SU-DHL-6 (cell line): ENCODE measurements around the gene RYR2.

Experiments
- H2AFZ ChIP-seq: fragments of 200-600 bp; sonication (generic); 2 replicates; pipeline ENCODE4 v1.6.1; 2014; ENCODE audit warnings: low read depth, mild to moderate bottlenecking, moderate library complexity, mixed read lengths, antibody characterized with exemption, low read length; ENCODE audit not compliant: severe bottlenecking
- H3F3A ChIP-seq: fragments of 200-600 bp; shearing (Covaris generic); 2 replicates; pipeline ENCODE4 v1.6.0; 2016; ENCODE audit warnings: antibody characterized with exemption, mild to moderate bottlenecking; ENCODE audit not compliant: insufficient read depth
- H3K27ac ChIP-seq: fragments of 200-600 bp; sonication (generic); 2 replicates; pipeline ENCODE4 v1.5.1; 2016; ENCODE audit warnings: low read depth, mild to moderate bottlenecking, low read length, moderate library complexity, mixed read lengths
- H3K27me3 ChIP-seq: fragments of 200-600 bp; sonication (generic), shearing (Covaris generic); 2 replicates; pipeline ENCODE4 v1.6.0; 2014; ENCODE audit warnings: mild to moderate bottlenecking, low read length
- H3K36me3 ChIP-seq: fragments of 200-600 bp; sonication (generic); 2 replicates; pipeline ENCODE4 v1.6.1; 2014; ENCODE audit warnings: mild to moderate bottlenecking, low read length, mixed read lengths
- H3K4me2 ChIP-seq: fragments of 300-600, 200-600 bp; shearing (Covaris generic), sonication (generic); 2 replicates; pipeline ENCODE4 v1.6.0; 2014; ENCODE audit warnings: low read length, low read depth, mild to moderate bottlenecking; ENCODE audit not compliant: poor library complexity, severe bottlenecking
- H3K4me3 ChIP-seq: fragments of 200-600 bp; sonication (generic); 2 replicates; pipeline ENCODE4 v1.5.1; 2014; ENCODE audit warnings: antibody characterized with exemption, low read length, mild to moderate bottlenecking, mixed read lengths; ENCODE audit not compliant: insufficient read depth, poor library complexity, severe bottlenecking
- H3K79me2 ChIP-seq: fragments of 200-600 bp; sonication (generic); 2 replicates; pipeline ENCODE4 v1.6.1; 2014; ENCODE audit warnings: mild to moderate bottlenecking, low read length, moderate library complexity; ENCODE audit not compliant: insufficient read depth
- H3K9ac ChIP-seq: fragments of 200-600 bp; sonication (generic); 2 replicates; pipeline ENCODE4 v1.7.0; 2014; ENCODE audit warnings: mild to moderate bottlenecking, low read length
- H3K9me2 ChIP-seq: fragments of 200-600 bp; sonication (generic); replicated peaks from 2 replicates; pipeline ENCODE4 v1.6.1; 2014; ENCODE audit warnings: low read length; ENCODE audit not compliant: insufficient read depth
- H3K9me3 ChIP-seq: fragments of 200-600 bp; sonication (generic); 2 replicates; pipeline ENCODE4 v1.6.1; 2014; ENCODE audit warnings: low read length, mixed read lengths; ENCODE audit not compliant: insufficient read depth
- H4K20me1 ChIP-seq: fragments of 200-600 bp; sonication (generic); 2 replicates; pipeline ENCODE4 v1.6.1; 2014; ENCODE audit warnings: low read depth, mild to moderate bottlenecking, antibody characterized with exemption, low read length, moderate library complexity, mixed read lengths
- EZH2phosphoT487 ChIP-seq: fragments of 200-600 bp; sonication (generic), shearing (Covaris generic); conservative IDR thresholded peaks from 2 replicates; pipeline ENCODE4 v1.6.1; 2018; ENCODE audit warnings: mild to moderate bottlenecking, antibody characterized with exemption, low read length, moderate library complexity, mixed read lengths
- TF ChIP-seq, protein P1 (sequence below): fragments of 200-600 bp; sonication (generic); IDR thresholded peaks from one replicate; pipeline ENCODE4 v1.5.1; 2017; ENCODE audit warnings: antibody characterized with exemption, mild to moderate bottlenecking, low read length, moderate library complexity; ENCODE audit not compliant: insufficient read depth, poor library complexity, severe bottlenecking

Gene RYR2

GRCh38 chr1:237032029-237032428 is 10.0 kb upstream of the RYR2 start:
- Histone ChIP-seq H3K9me3 (no peaks in the 10 kb centered on the region), H3F3A (no peaks in the 10 kb centered on the region), H3K27me3 (0 out of 2 replicates have a peak, but pooled peaks cover 10% of the 10 kb centered on the region), H3K4me3 (no peak overlapping the region), H2AFZ (no peak overlapping the region), H3K27ac (no peak overlapping the region), H3K9ac (no peak overlapping the region), H3K4me2 (no peak overlapping the region), H3K79me2 (no peaks in the 10 kb centered on the region), H3K36me3 (no peaks in the 10 kb centered on the region), H3K9me2 (no peaks in the 10 kb centered on the region), H4K20me1 (no peaks in the 10 kb centered on the region)
- TF ChIP-seq EZH2phosphoT487: no peak
- TF ChIP-seq, protein P1, sequence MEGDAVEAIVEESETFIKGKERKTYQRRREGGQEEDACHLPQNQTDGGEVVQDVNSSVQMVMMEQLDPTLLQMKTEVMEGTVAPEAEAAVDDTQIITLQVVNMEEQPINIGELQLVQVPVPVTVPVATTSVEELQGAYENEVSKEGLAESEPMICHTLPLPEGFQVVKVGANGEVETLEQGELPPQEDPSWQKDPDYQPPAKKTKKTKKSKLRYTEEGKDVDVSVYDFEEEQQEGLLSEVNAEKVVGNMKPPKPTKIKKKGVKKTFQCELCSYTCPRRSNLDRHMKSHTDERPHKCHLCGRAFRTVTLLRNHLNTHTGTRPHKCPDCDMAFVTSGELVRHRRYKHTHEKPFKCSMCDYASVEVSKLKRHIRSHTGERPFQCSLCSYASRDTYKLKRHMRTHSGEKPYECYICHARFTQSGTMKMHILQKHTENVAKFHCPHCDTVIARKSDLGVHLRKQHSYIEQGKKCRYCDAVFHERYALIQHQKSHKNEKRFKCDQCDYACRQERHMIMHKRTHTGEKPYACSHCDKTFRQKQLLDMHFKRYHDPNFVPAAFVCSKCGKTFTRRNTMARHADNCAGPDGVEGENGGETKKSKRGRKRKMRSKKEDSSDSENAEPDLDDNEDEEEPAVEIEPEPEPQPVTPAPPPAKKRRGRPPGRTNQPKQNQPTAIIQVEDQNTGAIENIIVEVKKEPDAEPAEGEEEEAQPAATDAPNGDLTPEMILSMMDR: no peak

GRCh38 chr1:237033061-237033460 is 8.9 kb upstream of the RYR2 start:
- Histone ChIP-seq H3F3A (no peaks in the 10 kb centered on the region), H3K27me3 (0 out of 2 replicates have a peak, but pooled peaks cover 9% of the 10 kb centered on the region), H3K4me2 (no peak overlapping the region), H3K79me2 (no peaks in the 10 kb centered on the region), H3K27ac (no peak overlapping the region), H3K9me3 (no peaks in the 10 kb centered on the region), H4K20me1 (no peaks in the 10 kb centered on the region), H2AFZ (no peak overlapping the region), H3K9me2 (no peaks in the 10 kb centered on the region), H3K9ac (no peak overlapping the region), H3K36me3 (no peaks in the 10 kb centered on the region), H3K4me3 (no peak overlapping the region)
- TF ChIP-seq, protein P1: no peak
- TF ChIP-seq EZH2phosphoT487: no peak

DNA sequence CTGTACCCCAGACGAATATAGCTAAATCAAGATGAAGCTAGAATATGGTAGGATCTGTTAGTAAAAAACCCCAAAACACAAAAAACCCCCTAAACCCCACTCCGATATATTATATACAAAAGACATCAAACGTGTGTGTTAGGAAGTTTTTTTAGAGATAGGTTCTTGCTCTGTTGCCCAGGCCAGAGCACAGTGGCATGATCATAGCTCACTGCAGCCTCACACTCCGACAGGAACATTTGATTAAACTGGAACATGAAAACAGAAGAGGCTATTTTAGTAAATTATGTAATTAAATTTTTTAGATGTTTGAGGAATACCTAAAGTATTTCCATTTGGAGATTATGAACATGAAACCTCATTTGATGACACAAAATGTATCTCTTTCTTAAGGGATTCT is 8.2 kb upstream of the RYR2 start:
- no peaks in the 10 kb centered on the region for H3K36me3 ChIP-seq
- no peaks in the 10 kb centered on the region for H3K9me2 ChIP-seq
- no peak overlapping the region for H3K4me2 ChIP-seq
- H2AFZ ChIP-seq: no peak overlapping the region
- no peaks in the 10 kb centered on the region for H3K9me3 ChIP-seq
- TF ChIP-seq, protein P1: no peak
- TF ChIP-seq EZH2phosphoT487: no peak
- H3K79me2 ChIP-seq: no peaks in the 10 kb centered on the region
- H3K4me3 ChIP-seq: no peak overlapping the region
- H3F3A ChIP-seq: no peaks in the 10 kb centered on the region
- H3K9ac ChIP-seq: no peak overlapping the region
- 0 out of 2 replicates have a peak, but pooled peaks cover 7% of the 10 kb centered on the region for H3K27me3 ChIP-seq
- no peaks in the 10 kb centered on the region for H4K20me1 ChIP-seq
- no peak overlapping the region for H3K27ac ChIP-seq

DNA sequence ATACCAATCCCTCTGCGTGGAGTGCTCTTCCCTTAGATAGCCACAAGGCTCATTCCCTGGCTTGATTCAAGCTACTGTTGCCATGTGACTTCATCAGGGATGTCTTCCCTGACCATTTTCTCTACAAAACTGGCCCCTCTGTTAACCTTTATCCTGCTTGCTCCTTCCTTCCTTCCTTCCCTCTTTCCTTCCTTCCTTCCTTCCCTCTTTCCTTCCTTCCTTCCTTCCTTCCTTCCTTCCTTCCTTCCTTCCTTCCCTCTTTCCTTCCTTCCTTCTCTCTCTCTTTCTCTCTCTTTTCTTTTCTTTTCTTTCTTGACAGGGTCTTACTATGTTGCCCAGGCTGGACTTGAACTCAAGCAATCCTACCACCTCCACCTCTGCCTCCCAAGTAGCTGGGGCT is 6.2 kb upstream of the RYR2 start:
- Histone ChIP-seq H3K27ac (no peak overlapping the region), H3K9me2 (no peaks in the 10 kb centered on the region), H3K36me3 (no peaks in the 10 kb centered on the region), H3K79me2 (no peaks in the 10 kb centered on the region), H3K4me3 (no peak overlapping the region), H3F3A (no peaks in the 10 kb centered on the region), H2AFZ (no peak overlapping the region), H4K20me1 (no peaks in the 10 kb centered on the region), H3K9me3 (no peaks in the 10 kb centered on the region), H3K27me3 (0 out of 2 replicates have a peak, but pooled peaks cover 7% of the 10 kb centered on the region), H3K4me2 (no peak overlapping the region), H3K9ac (no peak overlapping the region)
- TF ChIP-seq, protein P1: no peak
- TF ChIP-seq EZH2phosphoT487: no peak
